ENCODE results near the gene SEC31B.

The SEC31B gene

GRCh38 chr10:100528123-100528886, 8.6 kb upstream of the SEC31B start:
- no peak for DNase-seq

- DNase-seq = no peak
These were observed 5.0 kb upstream of the SEC31B start for GRCh38 chr10:100524638-100525037.

- no peak for DNase-seq
These were observed 4.5 kb upstream of the SEC31B start for GRCh38 chr10:100524206-100524605.

- DNase-seq = no peak
These were observed 3.3 kb upstream of the SEC31B start for GRCh38 chr10:100522945-100523344.

GRCh38 chr10:100522107-100522801, 2.6 kb upstream of the SEC31B start:
- DNase-seq = no peak

- no peak for DNase-seq
These were observed 1.1 kb upstream of the SEC31B start for GRCh38 chr10:100520811-100521210.

GRCh38 chr10:100518761-100519241, 860 bp downstream of the SEC31B start:
- DNase-seq = no peak

- DNase-seq = no peak
These were observed 2.8 kb downstream of the SEC31B start for GRCh38 chr10:100516847-100517246.

GRCh38 chr10:100515612-100516011, 4.0 kb downstream of the SEC31B start:
- no peak for DNase-seq

GRCh38 chr10:100510533-100511308, 8.9 kb downstream of the SEC31B start:
- DNase-seq = no peak

GRCh38 chr10:100509241-100509840, 10.3 kb downstream of the SEC31B start:
- DNase-seq = no peak

- peak; percentile 6 for DNase-seq
These were observed 10.9 kb downstream of the SEC31B start for GRCh38 chr10:100508691-100509150.

- no peak for DNase-seq
These were observed 11.4 kb downstream of the SEC31B start for GRCh38 chr10:100508266-100508665.

GRCh38 chr10:100507357-100507732, 12.3 kb downstream of the SEC31B start:
- DNase-seq = no peak

GRCh38 chr10:100506596-100507356, 12.9 kb downstream of the SEC31B start:
- DNase-seq = no peak

- DNase-seq = no peak
These were observed 14.5 kb downstream of the SEC31B start for GRCh38 chr10:100505164-100505563.

- no peak for DNase-seq
These were observed 15.6 kb downstream of the SEC31B start for GRCh38 chr10:100504096-100504495.

- no peak for DNase-seq
These were observed 16.7 kb downstream of the SEC31B start for GRCh38 chr10:100502926-100503494.

GRCh38 chr10:100501423-100501822, 18.2 kb downstream of the SEC31B start:
- no peak for DNase-seq

- DNase-seq = no peak
These were observed 21.6 kb downstream of the SEC31B start for GRCh38 chr10:100498059-100498458.

GRCh38 chr10:100496567-100496966, 23.1 kb downstream of the SEC31B start:
- DNase-seq = no peak

- no peak for DNase-seq
These were observed 29.1 kb downstream of the SEC31B start for GRCh38 chr10:100490531-100490930.

Data from NCI-H446 treated with DMSO at 0.1 percent for 48 hours (cell line).